Hematopoietic multipotent progenitor cell treated with erythropoietin and hydrocortisone succinate and interleukin-3 and kit ligand, for 17 days (in vitro differentiated cells): ENCODE measurements around the gene CITED4.
A peak's percentile ranks its signal among the peaks of the same experiment; 100 is the strongest.
"Not testable (repeated sequence)": the region's sequence is repeated elsewhere in the genome, so short reads cannot be mapped to it uniquely, and the experiment has no call there.

Experiments
- DNase-seq: peaks from one replicate; pipeline ENCODE4 v3.0.0-alpha.2; 2015; ENCODE audit warnings: low spot score

CITED4 gene, protein sequence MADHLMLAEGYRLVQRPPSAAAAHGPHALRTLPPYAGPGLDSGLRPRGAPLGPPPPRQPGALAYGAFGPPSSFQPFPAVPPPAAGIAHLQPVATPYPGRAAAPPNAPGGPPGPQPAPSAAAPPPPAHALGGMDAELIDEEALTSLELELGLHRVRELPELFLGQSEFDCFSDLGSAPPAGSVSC

DNA sequence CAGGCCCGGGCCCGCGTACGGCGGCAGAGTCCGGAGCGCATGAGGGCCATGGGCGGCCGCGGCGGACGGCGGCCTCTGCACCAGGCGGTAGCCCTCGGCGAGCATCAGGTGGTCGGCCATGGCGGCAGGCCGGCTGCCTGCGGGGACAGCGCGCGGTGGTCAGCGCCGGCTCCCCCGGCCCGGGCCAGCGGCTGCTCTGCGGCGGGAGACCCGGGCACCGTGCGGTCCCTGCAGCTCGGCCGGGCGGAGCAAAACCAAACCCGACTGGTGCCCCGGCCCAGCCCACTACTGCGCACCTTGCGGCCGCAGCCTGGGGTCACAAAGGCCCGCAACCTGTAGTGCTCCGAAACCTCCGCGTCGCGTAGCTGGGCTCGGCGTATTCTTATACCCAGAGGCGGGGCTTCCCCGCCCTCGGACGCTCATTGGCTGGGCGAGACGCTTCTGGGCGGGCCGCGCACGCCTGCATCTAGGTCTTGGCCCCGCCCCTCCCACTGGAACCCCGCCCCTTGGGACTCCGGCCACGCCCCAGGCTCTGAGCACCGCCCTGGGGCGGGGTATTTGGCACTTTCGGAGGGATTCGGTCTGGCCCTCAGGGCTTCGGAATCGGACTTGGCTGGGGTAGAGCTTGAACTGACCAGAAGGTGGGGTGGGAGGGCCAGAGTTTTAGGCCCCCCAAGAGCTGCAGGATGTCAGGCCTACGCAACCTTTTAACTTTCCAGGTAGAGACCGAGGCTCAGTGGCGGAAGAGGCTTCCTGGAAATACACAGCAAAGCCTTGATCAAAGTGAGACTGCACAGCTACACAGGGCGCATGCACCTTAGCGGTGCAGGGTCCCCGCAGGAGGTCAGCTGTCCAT lies at the start of gene CITED4:
Gene CITED4 (minus strand): TSS at position 356 of the 856 bp plus-strand sequence. CDS start 236 bp downstream, at position 120.
- DNase-seq, result peak; percentile 94

DNA sequence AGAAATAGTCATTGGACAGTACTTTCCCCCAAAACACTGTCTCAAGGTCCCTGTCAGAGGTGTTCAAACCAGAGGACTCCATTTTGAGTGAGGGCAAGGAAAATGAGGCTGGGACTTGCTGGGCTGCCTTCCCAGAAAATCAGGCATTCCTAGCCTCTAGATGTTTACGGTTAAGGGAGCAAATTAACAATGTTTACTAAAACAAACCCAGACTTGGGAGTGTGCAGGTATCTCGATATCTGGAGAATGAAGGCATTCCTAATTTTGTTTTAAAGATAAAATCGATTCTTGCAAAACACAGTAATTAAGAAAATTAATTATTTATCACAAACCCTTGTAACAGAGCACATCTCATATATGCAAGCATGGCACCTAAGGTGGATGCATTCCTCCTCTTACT lies 48.9 kb upstream of the CITED4 start:
- no peak for DNase-seq

DNA sequence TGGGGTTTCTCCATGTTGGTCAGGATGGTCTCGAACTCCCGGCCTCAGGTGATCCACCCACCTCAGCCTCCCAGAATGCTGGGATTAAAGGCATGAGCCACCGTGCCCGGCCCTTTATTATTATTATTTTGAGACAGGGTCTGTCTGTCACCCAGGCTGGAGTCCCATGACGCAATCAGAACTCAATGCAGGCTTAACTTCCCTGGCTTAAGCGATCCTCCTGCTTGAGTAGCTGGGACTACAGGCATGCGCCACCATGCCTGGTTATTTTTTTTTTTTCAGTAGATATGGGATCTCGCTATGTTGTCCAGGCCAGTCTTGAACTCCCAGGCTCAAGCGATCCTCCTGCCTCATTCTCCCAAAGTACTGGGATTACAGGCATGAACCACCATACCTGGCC lies 47.1 kb upstream of the CITED4 start:
- no peak for DNase-seq

DNA sequence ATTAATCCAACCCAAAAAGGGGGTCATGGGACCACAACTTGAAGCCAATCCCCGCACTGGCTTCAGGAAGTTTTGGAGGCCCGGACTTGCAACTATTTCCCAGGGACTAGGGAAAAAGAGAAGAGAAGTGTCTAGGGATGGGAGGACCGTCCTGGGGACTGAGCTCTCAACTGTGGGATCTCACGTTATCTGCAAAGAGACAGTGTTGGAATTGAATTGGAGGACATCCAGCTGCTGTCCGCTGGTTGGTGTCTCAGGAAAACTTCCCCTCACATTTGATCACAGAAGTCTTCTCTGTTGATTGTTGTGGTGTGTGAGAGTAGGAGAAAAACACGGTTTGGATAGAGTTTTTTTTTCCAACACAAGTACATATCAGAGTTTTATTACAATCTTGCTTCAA lies 46.2 kb upstream of the CITED4 start:
- no peak for DNase-seq

DNA sequence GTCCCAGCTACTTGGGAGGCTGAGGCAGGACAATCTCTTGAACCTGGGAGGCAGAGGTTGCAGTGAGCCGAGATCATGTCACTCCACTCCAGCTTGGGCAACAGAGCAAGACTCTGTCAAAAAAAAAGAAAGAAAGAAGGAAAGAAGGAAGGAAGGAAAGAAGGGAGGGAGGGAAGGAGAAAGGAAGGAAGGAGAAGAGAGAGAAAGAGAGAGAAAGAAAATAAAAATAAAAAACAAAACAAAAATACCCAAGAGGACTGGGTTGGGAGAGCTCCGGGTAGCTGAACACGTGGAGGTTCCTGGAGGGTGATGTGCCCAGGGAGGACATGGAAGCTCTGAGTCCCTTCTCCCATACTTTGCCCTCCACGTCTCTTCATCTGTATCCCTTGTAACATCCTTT lies 45.7 kb upstream of the CITED4 start:
- no peak for DNase-seq

DNA sequence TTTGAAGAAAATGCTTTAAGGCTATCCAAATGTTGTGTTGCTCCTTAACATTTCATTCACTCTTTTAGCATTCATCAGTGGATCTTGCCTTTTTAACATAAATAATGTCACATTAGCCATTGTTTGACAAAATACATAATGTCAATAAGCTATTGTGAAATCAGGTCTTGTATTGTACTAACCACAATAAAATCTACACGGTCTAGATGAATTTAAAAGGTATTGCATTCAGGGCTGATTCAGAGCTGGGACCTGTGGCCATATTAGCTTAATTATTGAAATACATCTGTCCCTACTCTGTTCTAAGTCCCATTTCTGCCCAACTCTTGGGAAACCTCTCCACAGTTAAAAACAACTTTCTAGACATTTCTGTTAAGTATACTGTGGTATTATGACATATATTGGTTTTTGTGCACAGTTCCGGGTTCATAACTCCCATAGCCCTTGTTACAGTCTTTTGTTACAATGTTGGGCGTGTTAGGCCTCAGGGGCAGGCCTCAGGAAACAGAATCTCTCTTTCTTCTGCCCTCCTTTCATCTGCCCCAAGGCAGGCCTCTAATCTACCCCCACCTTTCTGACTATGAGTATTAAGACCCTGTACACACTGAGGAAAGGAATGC lies 44.7 kb upstream of the CITED4 start:
- DNase-seq, result no peak

DNA sequence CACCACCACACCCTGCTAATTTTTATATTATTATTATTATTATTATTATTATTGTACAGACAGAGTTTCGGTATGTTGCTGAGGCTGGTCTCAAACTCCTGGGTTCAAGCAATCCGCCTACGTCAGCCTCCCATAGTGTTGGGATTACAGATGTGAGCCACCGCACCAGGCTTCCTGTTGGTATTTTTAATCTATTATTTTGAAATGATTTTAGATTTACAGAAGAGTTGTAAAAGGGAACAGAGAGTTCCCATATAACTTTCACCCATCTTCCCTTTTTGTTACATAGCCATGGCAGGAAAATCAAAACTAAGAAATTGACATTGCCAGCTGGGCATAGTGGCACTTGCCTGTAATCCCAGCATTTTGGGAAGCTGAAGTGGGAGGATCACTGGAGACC lies 42.9 kb upstream of the CITED4 start:
- DNase-seq, result no peak

DNA sequence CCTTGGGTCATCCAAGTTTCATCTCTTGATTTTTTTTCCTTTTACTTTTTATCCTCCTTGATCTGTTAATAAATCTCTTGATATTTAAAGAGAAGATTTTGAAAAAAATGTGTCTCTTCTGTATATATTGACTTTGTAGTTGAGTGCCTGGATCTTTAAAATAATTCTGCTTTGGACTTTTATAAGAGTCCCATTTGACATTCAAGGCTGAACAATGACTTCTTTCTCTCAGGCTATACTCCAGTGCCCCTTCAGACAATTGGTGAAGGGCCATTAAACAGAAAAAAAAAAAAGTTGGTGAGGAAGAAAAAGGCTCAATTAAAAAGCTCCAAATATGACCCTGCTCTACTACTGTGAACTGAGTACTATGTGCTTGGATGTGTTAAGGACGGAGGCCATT lies 40.9 kb upstream of the CITED4 start:
- DNase-seq, result no peak

DNA sequence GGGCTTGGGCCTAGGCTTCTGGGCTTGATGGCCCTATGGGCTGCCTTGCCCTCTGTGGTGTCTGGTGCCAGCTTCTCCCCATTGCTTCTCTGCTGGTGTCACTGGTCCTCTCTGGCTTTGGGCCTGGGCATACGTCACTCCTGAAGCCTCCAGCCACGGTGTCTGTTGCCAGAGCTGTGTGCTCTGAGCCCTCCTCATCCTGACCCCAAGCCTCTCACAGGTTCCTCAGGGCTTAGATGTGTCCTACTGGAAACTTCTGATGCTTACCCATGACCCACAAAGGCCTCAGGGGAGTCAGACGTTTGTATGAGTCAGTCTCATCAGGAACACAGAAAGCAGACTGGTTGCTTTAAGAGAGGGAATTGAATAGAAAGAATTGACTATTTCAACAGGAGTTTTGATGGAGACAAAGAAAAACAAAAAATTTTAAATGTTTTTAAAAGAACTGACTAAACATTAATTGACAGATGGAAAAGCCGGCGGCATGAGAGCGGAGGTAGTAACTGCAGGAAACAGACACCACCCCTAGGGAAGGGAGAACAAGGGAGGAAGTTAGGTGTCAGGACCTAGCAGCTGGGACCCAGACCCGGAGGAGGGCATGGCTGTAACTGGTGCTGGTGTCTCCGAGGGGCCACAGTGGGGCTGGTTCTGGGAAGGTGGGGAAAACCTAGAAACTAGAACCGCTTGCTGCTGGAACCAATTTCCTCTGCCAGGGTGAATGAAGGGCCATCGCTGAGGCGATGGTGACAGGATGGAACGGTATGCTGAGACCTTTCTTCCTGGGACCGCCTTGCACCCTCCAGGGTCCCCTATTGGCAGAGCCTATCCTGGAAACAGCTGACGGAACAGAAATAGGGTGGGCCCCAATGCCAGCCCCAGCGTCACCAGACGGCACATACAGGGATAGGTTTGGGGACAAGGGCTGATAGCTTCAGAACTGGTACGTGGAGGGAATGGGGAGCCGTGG lies 40.0 kb upstream of the CITED4 start:
- DNase-seq, result no peak

DNA sequence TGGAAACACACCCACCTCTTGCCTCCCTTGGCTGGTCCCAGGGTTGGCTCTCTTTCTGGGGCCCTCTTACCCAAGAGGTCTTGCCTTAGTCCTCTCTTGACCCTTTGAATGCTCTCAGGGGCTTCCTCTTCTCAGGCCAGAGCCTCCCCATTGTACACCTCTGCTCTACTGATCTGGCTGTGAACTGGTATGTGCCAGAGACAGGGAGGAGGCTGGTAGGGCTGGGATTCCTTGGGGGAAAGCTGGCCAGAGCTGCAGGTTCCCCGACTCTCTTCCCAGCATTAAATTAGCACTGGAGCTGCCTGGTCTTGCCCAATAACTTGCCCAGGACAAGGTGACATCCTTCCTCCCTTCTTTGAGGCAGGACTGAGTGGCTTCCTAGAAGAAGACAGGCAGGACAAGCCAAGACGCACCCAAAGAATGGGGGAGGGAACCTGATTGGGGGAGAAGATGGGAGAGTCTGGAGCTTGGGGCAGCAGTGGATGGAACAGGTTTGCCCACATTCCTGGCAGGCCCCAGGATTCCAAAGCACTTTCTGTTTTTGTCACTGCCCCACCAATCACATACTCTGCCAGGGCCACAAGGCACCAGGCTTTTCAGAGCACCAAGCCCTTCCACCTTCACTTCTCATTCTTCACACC lies 37.2 kb upstream of the CITED4 start:
- no peak for DNase-seq

DNA sequence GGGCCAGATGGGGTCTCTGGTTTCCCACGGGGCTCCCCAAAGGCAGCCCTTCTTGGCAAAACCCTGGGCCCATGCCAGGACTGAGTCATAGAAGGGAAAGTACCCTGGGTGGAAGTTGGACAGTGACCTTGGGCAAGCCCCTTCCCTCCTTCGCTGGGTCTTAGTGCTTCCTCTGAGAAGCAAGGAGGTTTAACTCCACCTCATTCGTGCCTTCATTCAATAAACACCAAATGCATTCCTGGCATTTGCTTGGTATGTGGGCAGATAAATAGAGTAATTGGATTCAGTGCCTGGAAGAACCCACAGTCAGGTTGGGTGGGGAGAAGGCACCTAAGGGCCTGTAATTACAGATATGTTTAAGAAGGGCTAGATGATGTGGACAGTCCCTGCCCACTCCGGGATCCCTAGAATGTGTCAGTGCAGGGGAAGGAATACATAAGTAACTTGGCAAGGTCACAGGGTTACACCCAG lies 36.3 kb upstream of the CITED4 start:
- DNase-seq, result no peak

DNA sequence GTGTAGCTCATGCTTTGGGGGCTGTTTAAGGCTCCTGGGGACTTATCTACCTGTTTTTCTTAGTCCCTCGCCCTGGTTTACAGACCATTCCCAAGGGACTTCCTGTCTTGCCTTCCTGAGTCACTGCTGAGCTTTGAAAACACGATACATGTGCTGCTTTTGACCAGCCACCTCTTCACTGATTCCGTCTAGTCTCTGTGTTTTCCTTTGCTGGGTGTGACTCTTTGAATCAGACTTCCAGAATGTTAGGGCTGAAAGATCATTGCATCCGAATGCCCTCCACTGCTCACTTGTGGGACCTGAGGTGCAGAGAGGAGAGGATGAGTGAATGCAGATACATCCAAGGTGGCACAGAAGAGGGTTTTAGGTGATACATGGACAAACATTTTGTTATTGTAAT lies 35.4 kb upstream of the CITED4 start:
- no peak for DNase-seq

DNA sequence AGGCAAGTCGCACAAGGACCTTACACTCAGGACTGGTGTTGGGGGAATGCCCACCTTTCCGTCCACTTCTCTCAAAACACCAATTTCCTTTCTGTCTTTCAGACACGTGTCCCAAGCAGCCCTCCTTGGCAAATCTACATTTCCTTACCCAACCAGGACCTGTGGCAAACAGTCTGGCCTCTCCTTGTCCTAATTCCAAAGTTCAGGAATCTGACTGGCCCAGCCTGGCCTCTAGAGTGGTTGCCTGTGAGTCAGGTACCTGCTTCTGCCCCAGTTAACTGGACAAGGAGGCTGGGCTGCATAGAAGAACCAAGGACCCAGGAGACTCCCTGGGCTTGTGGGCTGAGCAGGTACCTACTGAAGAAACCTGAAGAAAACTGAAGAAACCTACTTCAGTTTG lies 34.3 kb upstream of the CITED4 start:
- no peak for DNase-seq

DNA sequence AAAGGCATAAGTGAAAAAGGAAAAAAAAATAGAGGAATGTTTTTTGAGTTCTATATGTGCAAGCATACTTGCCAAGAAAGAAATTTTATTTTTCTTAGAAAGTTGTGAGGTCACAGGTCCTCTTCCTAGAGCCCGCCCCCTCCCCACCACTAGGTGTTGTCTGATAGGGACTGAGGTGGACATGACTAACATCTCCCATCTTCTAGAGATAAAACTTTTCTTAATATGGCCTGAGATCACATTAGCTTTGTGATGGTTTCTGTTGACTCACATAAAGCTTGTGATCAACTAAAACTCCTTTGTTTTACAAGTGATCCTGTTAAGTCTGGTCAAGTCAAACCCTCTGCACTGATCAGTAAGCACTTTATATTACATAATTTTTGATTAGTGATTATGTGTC lies 33.4 kb upstream of the CITED4 start:
- DNase-seq, result no peak

DNA sequence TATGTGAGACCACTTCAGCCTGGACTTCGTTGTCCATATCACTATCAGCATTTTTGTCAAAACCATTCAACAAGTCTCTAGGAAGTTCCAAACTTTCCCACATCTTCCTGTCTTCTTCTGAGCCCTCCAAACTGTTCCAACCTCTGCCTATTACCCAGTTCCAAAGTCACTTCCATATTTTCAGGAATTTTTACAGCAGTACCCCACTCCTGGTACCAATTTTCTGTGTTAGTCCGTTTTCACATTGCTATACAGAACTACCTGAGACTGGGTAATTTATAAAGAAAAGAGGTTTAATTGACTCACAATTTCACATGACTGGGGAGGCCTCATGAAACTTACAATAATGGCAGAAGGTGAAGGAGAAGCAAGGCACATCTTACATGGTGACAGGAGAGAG lies 32.7 kb upstream of the CITED4 start:
- DNase-seq, result not testable (repeated sequence)

DNA sequence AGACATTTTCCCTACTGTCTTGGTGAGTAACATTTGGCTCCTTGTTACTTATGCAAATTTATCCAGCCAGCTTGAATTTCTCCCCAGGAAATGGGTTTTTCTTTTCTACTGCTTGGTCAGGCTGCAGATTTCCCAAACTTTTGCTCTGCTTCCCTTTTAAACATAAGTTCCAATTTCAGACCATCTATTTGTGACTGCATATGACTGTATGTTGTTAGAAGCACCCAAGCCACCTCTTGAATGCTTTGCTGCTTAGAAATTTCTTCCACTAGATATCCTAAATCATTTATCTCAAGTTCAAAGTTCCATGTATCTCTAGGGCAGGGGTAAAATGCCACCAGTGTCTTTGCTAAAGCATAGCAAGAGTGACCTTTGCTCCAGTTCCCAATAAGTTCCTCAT lies 32.3 kb upstream of the CITED4 start:
- no peak for DNase-seq

DNA sequence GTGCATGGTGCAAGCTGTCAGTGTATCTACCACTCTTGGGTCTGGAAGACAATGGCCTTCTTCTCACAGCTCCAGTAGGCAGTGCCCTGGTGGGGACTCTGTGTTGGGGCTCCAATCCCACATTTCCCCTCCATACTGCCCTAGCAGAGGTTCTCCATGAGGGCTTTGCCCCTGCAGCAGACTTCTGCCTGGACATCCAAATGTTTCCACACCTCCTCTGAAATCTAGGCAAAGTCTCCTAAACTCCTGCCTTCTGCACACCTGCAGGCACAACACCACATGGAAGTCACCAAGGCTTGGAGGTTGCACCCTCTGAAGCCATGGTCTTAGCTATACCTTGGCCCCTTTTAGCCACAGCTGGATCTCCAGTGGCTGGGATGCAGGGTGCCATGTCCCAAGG lies 31.8 kb upstream of the CITED4 start:
- DNase-seq, result no peak

DNA sequence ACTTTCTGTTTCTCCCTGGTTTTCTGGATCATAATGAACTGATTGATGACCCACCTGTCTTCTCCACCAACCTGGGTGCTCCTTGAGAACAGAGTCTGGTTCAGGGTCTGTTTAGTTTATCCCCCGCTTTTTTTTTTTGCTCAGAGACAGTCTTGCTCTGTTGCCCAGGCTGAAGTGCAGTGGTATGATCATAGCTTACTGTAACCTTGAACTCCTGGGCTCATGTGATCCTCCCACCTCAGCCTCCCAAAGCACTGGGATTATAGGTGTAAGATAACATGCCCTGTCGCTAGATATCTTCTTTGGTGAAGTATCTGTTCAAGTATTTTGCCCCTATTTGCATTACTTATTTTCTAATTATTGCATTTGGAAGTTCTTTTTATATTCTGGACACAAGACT lies 30.2 kb upstream of the CITED4 start:
- no peak for DNase-seq

DNA sequence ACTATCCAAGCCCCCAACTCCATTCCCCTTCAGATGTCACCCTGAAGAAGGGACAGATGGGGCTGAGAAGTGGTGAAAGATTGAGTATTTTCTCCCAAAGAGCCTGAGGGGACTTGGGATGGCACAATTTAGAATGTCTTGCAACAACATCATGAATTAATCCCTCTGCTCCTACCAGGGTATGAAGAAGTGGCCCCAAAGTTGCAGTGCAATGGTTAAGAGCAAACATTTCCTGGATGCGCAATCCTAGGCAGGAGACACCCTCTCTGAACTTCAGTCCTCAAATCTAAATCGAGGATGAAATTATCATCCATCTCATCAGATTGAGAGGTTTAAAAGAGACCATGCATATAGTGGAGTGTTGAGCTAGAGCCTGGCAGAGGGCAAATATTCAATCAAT lies 28.6 kb upstream of the CITED4 start:
- DNase-seq, result no peak

DNA sequence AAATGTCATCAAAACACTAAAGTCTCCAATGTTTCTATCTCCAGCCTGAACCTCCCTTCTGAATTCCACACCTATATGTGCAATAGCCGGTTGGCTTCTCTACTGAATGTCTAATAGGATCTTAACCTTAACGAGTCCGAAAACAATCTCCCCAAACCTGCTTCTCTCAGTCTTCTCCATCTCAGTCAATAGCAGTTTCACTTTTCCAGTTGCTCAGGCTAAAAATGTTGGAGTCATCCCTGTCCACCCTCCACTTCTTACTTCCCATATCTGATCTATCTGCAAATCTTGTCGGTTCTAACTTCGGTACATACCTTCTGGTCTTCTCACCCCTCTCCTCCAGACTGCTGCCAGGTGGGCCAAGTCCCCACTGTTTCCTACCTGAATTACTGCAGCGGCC lies 25.5 kb upstream of the CITED4 start:
- DNase-seq, result no peak

DNA sequence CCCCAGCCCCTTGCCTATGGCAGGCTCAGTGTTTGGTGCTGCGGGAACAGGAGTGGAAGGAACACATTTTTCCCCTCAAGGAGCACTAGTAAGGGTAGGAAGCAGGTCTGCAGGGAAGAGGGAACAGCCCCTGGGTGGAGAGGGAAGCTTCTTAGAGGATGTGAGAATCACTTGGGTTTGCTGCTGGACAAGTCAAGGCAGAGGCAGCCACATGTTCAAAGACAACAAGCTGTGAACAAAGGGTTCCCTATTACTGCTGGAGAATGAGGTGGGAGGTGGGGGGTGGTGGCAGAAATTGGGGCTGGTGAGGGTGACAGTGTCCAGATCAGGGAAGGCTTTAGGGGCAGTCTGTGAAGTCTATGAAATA lies 24.8 kb upstream of the CITED4 start:
- DNase-seq, result no peak
